Omental fat pad (tissue), 4 donors: ENCODE data around the gene TBC1D19. TPM values are rescaled to one million over a fixed set of nuclear protein-coding genes. Genes with fewer than 3 reads are reported as not detected.
"Not testable (repeated sequence)": the region's sequence is repeated elsewhere in the genome, so short reads cannot be mapped to it uniquely, and the experiment has no call there.

Experiments
- ATAC-seq: fragments of 150-250 bp; one replicate; pipeline ENCODE4 v1.9.1; 2016; ENCODE audit warnings: mild to moderate bottlenecking, moderate library complexity; ENCODE audit not compliant: low FRiP score
- DNase-seq: peaks from one replicate; pipeline ENCODE4 v3.0.0-alpha.2; 2019; ENCODE audit warnings: low spot score
- CTCF ChIP-seq, 3 donors: fragments of 450-650 bp; IDR thresholded peaks; one replicate each; pipeline ENCODE4 v1.5.1; 2016 to 2017; ENCODE audit warnings: antibody characterized with exemption in 3 of 3, mild to moderate bottlenecking in 3 of 3, moderate library complexity in 2 of 3
- total RNA-seq, 4 donors: library from RNA; depleted of rRNA; stranded (reverse); fragments of >200 nt; gene quantifications; one replicate each; pipeline ENCODE4 v1.1.0, GENCODE V29; 2016

The TBC1D19 gene
- total RNA-seq, 4 donors from 2014 or later, result 5.6 to 21.6 (median 12.3) TPM

- ATAC-seq, result no peak
- no peak for DNase-seq
- TF ChIP-seq CTCF (IDR thresholded peaks at IDR 0.05), result no peak
Observed at GRCh38 chr4:26613735-26614134, 29.9 kb downstream of the TBC1D19 start.

GRCh38 chr4:26619784-26620183, 35.9 kb downstream of the TBC1D19 start:
- no peak for TF ChIP-seq CTCF (IDR thresholded peaks at IDR 0.05)
- no peak for DNase-seq
- no peak for ATAC-seq

GRCh38 chr4:26621366-26621765, 37.5 kb downstream of the TBC1D19 start:
- DNase-seq, result no peak
- no peak for ATAC-seq
- no peak for TF ChIP-seq CTCF (IDR thresholded peaks at IDR 0.05)

DNA sequence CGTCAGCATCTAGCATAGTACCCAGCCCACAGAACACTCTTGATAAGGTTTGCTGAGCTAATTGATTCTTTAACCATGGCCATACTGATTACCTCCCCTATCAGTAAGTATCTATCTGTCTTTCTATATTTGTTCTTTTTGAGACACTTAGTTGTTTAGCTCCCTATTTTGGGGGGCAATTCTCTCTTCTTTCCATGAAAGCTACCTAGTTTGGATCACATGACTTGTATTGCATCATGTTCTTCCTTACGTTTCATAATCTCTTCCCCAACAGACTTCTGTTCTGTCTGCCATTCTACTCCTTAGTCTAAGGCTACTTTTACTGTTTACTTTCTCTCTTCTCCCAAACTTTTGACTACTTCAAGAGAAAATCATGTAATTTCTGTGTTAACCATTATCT, 39.0 kb downstream of the TBC1D19 start:
- no peak for ATAC-seq
- no peak for DNase-seq
- no peak for TF ChIP-seq CTCF (IDR thresholded peaks at IDR 0.05)

GRCh38 chr4:26626658-26627057, 42.8 kb downstream of the TBC1D19 start:
- DNase-seq, ATAC-seq: not testable (repeated sequence)

DNA sequence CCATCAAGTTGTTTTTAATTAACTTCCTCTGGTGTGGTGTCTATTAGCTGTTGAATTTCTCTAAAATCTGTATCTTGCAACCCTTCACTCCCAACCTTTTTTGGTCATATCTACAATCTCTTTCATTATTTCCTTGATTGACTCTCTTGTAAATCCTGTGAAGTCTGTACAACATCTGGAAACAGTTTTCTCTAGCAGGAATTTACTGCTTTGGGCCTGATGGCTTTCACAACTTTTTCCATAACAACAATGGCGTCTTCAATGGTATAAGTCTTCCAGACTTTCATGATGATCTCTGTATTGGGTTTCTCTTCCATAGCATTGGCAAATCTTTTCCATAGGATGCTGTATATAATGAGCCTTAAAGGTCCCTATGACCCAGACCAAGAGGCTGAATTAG, 49.0 kb downstream of the TBC1D19 start:
- no peak for TF ChIP-seq CTCF (IDR thresholded peaks at IDR 0.05)
- no peak for DNase-seq
- ATAC-seq, result no peak

- DNase-seq, result no peak
- no peak for TF ChIP-seq CTCF (IDR thresholded peaks at IDR 0.05)
Observed at GRCh38 chr4:26634237-26634636, 50.4 kb downstream of the TBC1D19 start.

GRCh38 chr4:26636458-26636857, 52.6 kb downstream of the TBC1D19 start:
- TF ChIP-seq CTCF (IDR thresholded peaks at IDR 0.05), result no peak
- no peak for ATAC-seq
- no peak for DNase-seq

More at GRCh38 chr4:26634237-26634636, 50.4 kb downstream of the TBC1D19 start:
- no peak for ATAC-seq

DNA sequence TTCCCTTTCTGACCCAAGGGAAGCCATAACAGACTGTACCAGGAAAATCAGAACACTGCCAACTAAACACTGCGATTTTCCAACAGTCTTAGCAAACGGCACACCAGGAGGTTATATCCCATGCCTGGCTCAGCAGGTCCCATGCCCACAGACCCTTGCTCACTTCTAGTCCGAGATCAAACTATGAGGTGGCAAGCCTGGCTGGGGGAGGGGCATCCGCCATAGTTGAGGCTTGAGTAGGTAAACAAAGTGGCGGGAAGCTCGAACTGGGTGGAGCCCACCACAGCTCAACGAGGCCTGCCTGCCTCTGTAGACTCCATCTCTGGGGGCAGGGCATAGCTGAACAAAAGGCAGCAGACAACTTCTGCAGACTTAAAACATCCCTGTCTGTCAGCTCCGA, 56.8 kb downstream of the TBC1D19 start:
- not testable (repeated sequence) for ATAC-seq, DNase-seq
